C4-2B (cell line): ENCODE measurements around the gene PSMC5.

Experiments used
- ZFX ChIP-seq: fragments of 450-650 bp; IDR thresholded peaks from 2 replicates; pipeline ENCODE4 v1.6.1; 2017
- TF ChIP-seq, protein P1 (sequence below): fragments of 450-650 bp; conservative IDR thresholded peaks from 2 replicates; pipeline ENCODE4 v1.5.1; 2017; ENCODE audit warnings: mild to moderate bottlenecking

DNA sequence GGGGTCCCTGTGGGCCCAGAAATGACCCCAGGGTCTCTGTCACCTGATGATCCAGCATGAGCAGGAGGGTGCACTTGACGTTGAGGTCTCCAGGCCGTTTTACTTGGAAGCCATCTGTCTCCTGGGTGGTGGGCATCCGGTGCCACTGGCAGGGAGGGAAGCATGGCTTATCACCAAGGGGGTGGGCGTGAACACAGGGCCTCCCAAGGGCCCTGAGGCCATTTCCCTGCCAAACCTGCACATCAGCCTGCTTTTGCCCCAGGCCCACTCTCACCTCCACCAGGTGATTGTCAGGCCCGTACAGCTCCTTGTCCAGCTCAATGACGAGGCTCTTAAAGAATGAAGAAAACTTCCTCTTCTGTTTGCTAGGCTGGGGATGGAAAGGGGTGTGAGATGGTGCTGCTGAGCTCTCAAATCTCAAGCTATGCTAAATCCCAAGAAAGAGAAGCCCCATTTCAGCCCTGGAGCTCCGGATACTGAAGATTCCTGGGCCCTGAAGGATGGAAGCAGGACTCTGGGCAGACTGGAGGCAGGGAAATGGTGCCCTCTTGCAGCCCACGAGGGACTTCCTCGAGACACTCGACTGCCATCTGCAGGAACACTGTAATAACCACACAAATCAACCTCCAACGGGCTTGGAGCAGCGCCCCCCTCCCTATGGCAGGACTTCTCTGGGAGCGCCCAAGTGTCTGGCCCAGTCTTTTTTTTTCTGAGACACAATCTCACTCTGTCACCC is 7.4 kb downstream of the PSMC5 start:
- TF ChIP-seq, protein P1, sequence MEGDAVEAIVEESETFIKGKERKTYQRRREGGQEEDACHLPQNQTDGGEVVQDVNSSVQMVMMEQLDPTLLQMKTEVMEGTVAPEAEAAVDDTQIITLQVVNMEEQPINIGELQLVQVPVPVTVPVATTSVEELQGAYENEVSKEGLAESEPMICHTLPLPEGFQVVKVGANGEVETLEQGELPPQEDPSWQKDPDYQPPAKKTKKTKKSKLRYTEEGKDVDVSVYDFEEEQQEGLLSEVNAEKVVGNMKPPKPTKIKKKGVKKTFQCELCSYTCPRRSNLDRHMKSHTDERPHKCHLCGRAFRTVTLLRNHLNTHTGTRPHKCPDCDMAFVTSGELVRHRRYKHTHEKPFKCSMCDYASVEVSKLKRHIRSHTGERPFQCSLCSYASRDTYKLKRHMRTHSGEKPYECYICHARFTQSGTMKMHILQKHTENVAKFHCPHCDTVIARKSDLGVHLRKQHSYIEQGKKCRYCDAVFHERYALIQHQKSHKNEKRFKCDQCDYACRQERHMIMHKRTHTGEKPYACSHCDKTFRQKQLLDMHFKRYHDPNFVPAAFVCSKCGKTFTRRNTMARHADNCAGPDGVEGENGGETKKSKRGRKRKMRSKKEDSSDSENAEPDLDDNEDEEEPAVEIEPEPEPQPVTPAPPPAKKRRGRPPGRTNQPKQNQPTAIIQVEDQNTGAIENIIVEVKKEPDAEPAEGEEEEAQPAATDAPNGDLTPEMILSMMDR = peak; percentile 85
- TF ChIP-seq ZFX = no peak
